NCI-H748 (cell line): ENCODE results near the gene PGGHG.

Experiments used
- DNase-seq: peaks from one replicate; lab custom pipeline; 2025; ENCODE audit not compliant: unreplicated experiment; lab: John Stamatoyannopoulos, UW

PGGHG gene

GRCh38 chr11:344836-345578 lies 56.1 kb downstream of the PGGHG start:
- DNase-seq: no peak
